Measurements from ENCODE around the gene AMOTL1.

AMOTL1 gene

GRCh38 chr11:94741022-94741679 lies 27.0 kb upstream of the AMOTL1 start:
- no peak for DNase-seq (ENCODE audit: low read depth, low spot score)

GRCh38 chr11:94742665-94743064 lies 25.5 kb upstream of the AMOTL1 start:
- DNase-seq (ENCODE audit: low read depth, low spot score) = no peak

- no peak for DNase-seq (ENCODE audit: low read depth, low spot score)
Measured at GRCh38 chr11:94746721-94747120, 21.4 kb upstream of the AMOTL1 start.

GRCh38 chr11:94747146-94747545 lies 21.0 kb upstream of the AMOTL1 start:
- DNase-seq (ENCODE audit: low read depth, low spot score) = no peak

GRCh38 chr11:94747601-94748041 lies 20.5 kb upstream of the AMOTL1 start:
- no peak for DNase-seq (ENCODE audit: low read depth, low spot score)

GRCh38 chr11:94749369-94749768 lies 18.8 kb upstream of the AMOTL1 start:
- no peak for DNase-seq (ENCODE audit: low read depth, low spot score)

- DNase-seq (ENCODE audit: low read depth, low spot score) = no peak
Measured at GRCh38 chr11:94750319-94751217, 17.6 kb upstream of the AMOTL1 start.

- no peak for DNase-seq (ENCODE audit: low read depth, low spot score)
Measured at GRCh38 chr11:94751218-94751609, 16.9 kb upstream of the AMOTL1 start.

GRCh38 chr11:94751786-94752185 lies 16.4 kb upstream of the AMOTL1 start:
- DNase-seq (ENCODE audit: low read depth, low spot score) = no peak

GRCh38 chr11:94753630-94754029 lies 14.5 kb upstream of the AMOTL1 start:
- no peak for DNase-seq (ENCODE audit: low read depth, low spot score)

GRCh38 chr11:94754335-94754734 lies 13.8 kb upstream of the AMOTL1 start:
- no peak for DNase-seq (ENCODE audit: low read depth, low spot score)

- DNase-seq (ENCODE audit: low read depth, low spot score) = no peak
Measured at GRCh38 chr11:94754819-94755218, 13.3 kb upstream of the AMOTL1 start.

GRCh38 chr11:94755494-94755893 lies 12.7 kb upstream of the AMOTL1 start:
- no peak for DNase-seq (ENCODE audit: low read depth, low spot score)

GRCh38 chr11:94757037-94757735 lies 11.0 kb upstream of the AMOTL1 start:
- no peak for DNase-seq (ENCODE audit: low read depth, low spot score)

GRCh38 chr11:94758666-94759065 lies 9.5 kb upstream of the AMOTL1 start:
- no peak for DNase-seq (ENCODE audit: low read depth, low spot score)

GRCh38 chr11:94759522-94759921 lies 8.6 kb upstream of the AMOTL1 start:
- no peak for DNase-seq (ENCODE audit: low read depth, low spot score)

GRCh38 chr11:94760296-94760695 lies 7.9 kb upstream of the AMOTL1 start:
- no peak for DNase-seq (ENCODE audit: low read depth, low spot score)

GRCh38 chr11:94762208-94762607 lies 5.9 kb upstream of the AMOTL1 start:
- DNase-seq (ENCODE audit: low read depth, low spot score) = no peak

GRCh38 chr11:94762995-94763394 lies 5.2 kb upstream of the AMOTL1 start:
- no peak for DNase-seq (ENCODE audit: low read depth, low spot score)

GRCh38 chr11:94766713-94767206 lies 1.4 kb upstream of the AMOTL1 start:
- DNase-seq (ENCODE audit: low read depth, low spot score) = no peak

- no peak for DNase-seq (ENCODE audit: low read depth, low spot score)
Measured at GRCh38 chr11:94767291-94767690, 865 bp upstream of the AMOTL1 start.

All from brain pericyte (primary cell).